Esophagus muscularis mucosa (tissue), 3 donors: ENCODE data around the gene TNRC6A.

Experiments
- POLR2A ChIP-seq: fragments of 450-650 bp; IDR thresholded peaks from one replicate; pipeline ENCODE4 v1.6.1; 2017; ENCODE audit warnings: antibody characterized with exemption, moderate library complexity, mild to moderate bottlenecking, low read depth
- TF ChIP-seq, protein P1 (sequence below), 3 experiments: fragments of 200-600 bp in 2 of 3; fragments of 450-650 bp in 1 of 3; sonication (generic) in 2 of 3; IDR thresholded peaks; one replicate each; pipeline ENCODE4 v1.5.1; 2017 to 2019; ENCODE audit warnings: antibody characterized with exemption in 3 of 3, mild to moderate bottlenecking in 2 of 3, moderate library complexity in 1 of 3

DNA sequence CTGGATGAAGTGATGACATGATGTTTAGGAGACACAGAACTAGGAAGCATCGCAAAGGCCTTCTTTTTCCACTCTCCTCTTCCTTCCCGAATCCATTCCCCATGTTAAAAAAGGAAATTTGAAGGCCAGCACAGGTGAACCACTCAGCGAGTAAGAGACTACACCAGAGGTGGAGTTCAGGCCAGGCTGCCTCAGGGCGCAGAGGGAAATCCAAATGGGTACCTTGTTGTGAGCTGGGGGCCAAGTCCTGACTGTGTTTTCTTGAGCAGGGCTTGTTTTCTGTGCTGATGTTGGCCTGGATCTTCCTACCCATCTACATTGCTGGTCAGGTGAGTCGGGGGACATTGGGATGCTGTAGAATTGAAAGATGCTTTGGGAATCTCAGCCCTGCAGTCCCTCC, 142.4 kb downstream of the TNRC6A start:
- no peak for TF ChIP-seq POLR2A
- TF ChIP-seq, protein P1, sequence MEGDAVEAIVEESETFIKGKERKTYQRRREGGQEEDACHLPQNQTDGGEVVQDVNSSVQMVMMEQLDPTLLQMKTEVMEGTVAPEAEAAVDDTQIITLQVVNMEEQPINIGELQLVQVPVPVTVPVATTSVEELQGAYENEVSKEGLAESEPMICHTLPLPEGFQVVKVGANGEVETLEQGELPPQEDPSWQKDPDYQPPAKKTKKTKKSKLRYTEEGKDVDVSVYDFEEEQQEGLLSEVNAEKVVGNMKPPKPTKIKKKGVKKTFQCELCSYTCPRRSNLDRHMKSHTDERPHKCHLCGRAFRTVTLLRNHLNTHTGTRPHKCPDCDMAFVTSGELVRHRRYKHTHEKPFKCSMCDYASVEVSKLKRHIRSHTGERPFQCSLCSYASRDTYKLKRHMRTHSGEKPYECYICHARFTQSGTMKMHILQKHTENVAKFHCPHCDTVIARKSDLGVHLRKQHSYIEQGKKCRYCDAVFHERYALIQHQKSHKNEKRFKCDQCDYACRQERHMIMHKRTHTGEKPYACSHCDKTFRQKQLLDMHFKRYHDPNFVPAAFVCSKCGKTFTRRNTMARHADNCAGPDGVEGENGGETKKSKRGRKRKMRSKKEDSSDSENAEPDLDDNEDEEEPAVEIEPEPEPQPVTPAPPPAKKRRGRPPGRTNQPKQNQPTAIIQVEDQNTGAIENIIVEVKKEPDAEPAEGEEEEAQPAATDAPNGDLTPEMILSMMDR (IDR thresholded peaks at IDR 0.05) = no peak
